GM19468 (cell line): ENCODE data around the gene PHYKPL.
"Not testable (repeated sequence)": the region's sequence is repeated elsewhere in the genome, so short reads cannot be mapped to it uniquely, and the experiment has no call there.

Source experiments
- ATAC-seq: cut with Tn5 transposase; IDR thresholded peaks from one replicate; pipeline ENCODE4 v1.9.1; 2021; ENCODE audit warnings: mild to moderate bottlenecking, moderate library complexity, moderate number of reproducible peaks; ENCODE audit not compliant: unreplicated experiment; ENCODE audit errors: extremely low read depth

The PHYKPL gene

DNA sequence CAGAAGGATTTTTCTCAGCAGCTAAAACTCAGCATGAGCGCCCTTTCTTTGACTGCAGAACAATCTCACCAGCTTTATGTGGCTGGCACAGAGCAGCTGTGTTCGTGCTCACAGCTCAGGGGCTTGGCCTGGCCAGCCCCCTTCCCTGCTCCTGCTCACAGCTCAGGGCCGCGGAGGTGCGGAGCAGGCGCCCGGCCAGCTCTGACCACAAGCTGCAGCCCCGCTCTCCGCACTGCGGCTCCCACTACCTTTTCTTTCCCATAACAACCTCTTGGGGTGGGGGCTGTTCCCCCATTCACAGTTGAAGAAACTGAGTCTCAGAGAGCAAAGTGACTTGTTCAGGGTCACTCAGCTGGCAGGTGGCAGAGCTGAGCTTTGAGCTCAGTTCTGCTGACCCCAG is 34.0 kb upstream of the PHYKPL start:
- no peak for ATAC-seq

DNA sequence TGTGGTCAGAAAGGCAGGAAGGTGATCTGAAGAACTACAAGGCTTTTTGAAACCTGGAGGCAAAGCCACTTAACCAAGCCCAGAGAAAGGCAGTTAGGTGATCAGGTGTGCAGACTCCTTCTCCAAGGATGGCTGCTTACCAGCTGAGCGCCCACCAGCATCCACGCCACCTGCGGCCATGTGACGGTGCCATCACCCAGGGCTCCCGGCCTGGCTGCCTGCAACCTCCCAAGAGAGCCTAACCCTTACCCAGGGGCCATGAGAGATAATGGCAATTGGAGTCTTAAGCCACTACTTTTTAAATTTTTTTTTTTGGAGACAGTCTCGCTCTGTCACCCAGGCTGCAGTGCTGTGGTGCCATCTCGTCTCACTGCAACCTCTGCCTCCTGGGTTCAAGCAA is 33.1 kb upstream of the PHYKPL start:
- ATAC-seq = no peak

DNA sequence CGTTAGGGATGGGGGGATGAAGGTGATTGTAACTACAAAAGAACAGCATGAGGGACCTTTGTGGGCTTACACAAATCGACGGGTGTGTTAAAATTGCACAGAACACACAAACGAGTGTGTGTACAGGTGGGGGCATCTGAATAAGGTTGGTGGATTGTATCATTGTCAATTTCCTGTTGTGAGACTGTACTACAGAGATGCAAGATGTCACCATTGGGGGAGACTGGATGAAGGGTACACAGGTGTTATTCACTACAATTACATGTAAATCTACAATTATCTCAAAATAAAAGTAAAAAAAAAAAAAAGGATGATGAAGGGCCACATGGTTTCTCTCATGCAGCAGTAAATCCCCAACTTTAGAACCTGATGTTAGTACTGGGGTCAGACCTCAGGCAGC is 31.4 kb upstream of the PHYKPL start:
- ATAC-seq = no peak

DNA sequence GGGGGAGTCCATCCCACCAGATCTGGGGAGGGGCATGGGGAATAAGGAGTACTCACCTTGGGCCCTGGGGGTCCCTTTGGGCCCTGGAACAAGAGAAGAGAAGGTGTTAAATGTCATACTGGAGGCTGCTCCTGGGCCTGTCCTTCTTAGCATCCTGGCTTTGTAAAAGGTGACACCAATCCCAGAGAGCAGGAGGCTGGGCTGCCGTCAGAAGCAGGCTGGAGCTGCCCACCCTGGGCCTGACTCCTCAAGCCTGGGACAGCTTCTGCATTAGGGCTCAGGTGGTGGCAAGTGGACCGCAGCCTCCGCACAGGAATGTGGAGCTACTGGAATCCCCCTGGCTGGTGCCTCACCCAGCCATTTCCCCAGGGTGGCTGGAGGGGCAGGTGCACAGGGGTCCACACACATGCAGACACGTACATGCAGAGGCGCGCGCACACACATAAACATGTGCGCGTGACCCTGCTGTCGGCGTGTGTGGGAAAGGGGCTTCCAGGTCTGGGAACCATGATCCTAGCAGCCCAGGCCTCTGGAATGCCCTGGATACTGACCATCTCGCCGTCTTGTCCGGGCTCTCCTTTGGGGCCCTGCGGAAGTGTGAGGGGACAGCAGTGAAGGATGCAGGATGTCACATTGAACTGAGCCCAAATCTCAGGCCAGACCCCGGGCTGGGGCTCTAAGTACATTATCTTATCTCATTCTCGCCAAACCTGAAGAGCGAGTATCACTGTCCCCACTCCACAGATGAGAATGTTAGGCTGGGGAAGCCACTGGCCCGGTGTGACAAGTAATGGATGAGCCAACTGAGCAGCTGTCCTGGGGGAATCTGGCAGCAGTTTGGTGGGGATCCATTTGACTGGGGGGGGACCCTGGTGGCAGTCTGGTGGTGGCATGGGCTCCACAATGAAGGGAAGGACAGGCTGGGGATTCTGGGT is 29.3 kb upstream of the PHYKPL start:
- ATAC-seq = no peak

DNA sequence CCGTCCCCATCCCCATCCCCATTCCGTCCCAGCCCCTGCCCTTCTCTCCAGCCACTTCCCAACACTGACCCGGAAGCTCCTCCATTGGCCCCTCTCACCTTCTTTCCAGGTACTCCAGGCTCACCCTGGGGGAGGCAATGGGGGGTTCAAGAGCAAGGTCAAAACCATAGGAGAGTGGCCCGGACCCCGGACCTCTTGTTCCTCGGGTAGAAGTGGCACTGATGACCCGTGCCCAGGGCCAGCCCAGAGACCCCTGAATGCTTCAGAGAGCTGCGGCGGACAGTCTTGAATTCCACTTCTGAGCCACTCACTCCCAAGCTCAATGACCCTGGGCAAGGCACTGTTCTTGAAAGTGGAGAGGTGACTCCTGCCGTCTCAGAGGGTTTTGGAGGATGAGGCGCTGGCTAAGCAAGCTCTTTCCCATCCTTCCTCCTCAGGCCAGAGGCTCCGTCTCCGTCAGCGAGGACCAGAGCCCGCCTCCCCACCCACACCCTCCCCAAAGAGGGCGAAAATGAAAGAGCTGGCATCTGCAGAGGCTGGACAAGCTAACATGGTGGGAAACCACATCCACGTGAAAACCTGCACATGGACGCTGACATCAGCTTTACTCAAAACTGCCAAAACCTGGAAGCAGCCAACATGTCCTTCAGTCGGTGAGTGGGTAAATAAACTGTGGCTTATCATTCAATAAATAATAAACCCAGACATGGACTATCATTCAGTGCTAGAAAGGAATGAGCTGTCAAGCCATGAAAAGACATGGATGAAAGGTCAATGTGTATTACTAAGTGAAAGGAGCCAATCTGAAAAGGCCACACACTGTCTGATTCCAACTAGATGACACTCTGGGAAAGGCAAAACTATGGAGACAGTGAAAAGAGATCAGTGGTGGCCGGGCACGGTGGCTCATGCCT is 27.3 kb upstream of the PHYKPL start:
- ATAC-seq = no peak

DNA sequence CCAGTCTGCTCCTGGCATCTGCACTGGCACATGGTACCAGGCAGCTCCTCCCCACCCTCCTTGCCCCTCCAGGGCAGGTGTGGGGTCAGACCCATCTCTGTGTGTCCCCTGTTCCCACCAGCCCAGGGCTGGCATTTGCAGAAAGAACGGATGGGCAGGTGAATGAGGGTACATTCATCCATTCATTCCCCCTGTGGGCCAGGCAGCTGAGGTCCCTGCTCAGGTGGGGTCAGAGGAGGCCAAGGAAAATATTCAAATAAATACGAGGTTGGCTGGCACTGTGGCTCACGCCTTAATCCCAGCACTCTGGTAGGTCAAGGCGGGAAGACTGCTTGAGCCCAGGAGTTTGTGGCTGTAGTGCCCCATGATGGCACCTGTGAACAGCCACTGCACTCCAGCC is 25.0 kb upstream of the PHYKPL start:
- no peak for ATAC-seq

DNA sequence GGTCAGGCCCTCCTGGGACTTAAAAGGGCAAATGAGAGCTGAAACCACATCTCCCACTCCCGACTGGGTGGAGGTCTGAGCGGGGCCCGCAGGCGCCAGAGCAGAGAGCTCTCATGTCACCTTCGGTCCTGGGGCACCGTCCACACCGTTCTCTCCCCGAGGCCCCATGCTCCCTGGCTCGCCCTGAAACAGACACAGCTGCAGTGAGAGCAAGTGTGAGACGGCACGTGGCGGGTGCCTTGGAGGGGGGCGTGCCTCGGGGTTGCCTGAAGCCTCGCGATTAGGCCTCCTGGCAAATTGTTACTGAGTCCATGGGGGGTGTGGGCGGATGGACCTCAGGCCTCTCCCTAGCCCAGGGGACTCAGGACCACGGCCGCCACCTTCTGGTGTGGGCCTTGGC is 24.1 kb upstream of the PHYKPL start:
- no peak for ATAC-seq

DNA sequence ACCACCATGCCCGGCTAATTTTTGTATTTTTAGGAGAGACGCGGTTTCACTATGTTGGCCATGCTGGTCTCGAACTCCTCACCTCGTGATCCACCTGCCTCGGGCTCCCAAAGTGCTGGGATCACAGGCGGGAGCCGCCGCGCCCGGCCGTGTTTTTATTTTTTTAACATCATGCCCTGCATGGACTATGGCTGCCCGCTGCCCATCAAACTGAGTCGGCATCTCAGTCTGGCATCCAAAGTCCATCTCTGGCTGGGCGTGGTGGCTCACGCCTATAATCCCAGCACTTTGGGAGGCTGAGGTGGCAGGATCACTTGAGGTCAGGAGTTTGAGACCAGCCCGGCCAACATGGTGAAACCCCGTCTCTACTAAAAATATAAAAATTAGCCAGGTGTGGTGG is 21.0 kb upstream of the PHYKPL start:
- ATAC-seq = not testable (repeated sequence)

DNA sequence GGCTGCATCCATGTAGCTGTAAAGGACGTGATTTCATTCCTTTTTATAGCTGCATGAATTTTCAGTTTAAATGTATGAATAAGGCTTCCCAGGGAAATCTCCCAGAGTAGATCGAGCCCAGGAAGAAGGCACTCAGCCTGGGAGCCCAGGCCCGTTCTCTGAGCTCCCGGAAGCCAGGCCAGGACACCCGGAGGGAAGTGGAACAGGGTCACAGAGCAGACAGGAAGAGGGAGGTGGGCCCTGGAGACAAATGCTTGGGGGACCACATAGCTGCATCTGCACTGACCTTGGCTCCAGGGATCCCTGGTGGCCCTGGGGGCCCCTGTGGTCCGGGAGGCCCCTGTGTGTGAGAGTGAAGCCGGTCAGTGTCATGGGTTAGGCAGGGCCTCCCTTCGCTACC is 19.7 kb upstream of the PHYKPL start:
- no peak for ATAC-seq

DNA sequence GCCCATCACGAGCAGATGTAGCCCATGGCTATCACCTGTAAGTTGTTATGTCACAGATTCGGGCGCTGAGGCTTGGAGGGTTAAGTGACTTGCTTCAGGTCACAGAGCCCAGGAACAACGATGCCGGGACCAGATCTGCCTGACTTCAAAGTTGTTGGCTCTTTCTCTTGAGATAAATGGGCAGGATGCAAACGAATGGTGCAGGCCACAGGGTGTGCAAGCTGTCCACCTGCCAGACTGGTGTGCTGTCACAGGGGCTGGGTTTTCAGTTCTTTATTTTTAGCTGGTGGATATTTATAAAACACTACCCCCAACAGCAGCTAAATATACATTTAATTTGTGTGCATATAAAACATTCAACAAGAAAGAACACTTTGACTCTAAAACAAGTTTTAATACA is 17.7 kb upstream of the PHYKPL start:
- ATAC-seq = no peak

DNA sequence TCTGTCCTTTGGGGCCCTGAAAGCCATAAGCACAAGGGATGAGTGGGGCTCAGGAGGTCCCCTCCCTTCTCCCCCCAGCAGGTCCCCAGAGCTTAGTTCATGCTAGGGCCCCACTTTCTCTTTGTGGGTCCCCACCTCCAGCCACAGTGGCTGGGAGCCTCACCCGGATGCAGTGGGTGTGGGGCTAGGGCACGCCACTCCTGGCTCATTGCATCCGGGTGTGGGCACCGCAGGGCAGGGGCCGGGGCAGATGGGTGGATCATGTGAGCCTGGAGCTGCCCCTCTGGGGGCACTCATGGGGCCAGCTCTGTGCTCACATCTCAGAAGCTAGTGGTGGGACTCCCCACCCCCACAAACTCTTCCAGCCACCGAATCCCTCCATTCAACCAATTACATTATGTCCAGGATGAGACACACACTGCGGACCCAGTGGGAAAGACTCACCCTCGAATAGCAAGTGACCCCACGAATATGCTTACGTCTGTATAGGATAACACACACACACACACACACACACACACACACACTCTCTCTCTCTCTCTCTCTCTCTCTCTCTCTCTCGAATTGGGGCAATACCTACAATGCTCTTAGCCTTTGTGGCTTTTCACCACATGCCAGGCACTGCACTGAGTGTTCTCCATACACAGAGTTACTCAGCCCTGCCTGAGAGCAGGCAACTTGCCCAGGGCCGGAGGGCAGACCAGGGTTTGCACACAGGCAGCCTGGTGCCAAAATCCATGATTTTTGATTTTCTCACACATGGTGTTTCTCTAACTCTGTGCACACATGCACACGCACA is 16.8 kb upstream of the PHYKPL start:
- no peak for ATAC-seq

DNA sequence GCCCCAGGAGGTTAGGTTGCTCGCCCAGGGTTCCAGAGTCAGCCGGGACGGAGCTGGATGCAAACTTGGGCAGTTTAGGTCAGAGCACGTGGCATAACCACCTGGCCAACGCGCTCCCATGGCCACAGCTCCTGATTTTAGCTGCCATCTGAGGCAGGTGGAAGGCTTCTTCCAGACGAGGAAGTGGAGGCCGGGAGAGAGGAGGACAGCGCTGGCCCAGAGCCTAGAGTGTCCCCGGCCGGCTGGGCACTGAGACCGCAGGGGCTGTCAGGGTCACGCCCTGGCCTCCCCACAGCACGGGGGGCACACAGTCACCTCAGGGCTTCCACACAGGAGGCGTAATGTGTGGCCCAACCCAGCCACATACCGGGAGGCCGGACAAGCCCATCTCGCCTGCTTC is 16.1 kb upstream of the PHYKPL start:
- ATAC-seq = no peak

DNA sequence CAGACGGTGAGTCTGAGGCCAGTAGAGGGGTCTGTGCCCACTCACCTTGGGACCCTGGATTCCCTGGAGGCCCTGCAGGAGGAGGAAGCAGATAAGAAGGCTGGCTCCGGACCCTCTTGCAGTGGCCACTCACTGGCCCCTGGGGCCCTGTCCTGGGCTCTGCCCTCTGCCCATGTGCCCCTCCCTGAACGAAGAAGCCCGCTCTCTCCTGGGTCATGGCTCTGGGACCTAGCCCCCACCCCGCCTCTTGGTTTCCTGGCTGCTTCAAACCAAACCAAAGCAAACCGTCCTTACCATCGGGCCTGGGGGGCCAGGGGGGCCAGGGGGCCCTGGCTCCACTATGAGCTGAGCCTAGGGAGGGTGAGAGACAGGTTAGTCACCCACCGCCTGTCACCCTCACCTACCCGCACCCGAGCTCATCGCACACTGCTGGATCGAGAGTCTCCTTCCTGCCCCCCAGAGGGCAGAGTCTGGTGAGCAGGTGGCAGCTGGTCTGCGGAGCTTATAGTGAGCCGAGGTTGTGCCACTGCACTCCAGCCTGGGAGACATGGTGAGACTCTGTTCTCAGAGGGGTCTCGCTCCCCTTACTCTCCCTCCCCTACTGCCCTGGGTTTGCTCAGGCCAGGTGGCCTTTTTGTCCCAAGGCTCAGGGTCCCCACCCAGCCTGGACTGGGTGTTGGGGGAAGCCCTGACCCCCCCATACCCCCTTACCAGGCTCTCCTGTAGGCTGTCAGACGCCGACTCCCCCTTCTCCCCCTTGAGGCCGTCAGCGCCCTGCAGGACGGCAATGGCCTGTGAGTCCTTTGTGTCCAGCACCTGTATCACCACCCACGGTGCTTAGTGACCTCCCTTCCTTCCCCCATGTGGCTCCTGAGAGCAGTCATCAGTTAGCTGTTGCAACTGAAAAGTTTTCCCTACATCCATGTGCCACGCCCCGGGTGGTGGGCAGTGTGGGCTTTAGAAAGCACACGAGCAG is 15.2 kb upstream of the PHYKPL start:
- no peak for ATAC-seq

DNA sequence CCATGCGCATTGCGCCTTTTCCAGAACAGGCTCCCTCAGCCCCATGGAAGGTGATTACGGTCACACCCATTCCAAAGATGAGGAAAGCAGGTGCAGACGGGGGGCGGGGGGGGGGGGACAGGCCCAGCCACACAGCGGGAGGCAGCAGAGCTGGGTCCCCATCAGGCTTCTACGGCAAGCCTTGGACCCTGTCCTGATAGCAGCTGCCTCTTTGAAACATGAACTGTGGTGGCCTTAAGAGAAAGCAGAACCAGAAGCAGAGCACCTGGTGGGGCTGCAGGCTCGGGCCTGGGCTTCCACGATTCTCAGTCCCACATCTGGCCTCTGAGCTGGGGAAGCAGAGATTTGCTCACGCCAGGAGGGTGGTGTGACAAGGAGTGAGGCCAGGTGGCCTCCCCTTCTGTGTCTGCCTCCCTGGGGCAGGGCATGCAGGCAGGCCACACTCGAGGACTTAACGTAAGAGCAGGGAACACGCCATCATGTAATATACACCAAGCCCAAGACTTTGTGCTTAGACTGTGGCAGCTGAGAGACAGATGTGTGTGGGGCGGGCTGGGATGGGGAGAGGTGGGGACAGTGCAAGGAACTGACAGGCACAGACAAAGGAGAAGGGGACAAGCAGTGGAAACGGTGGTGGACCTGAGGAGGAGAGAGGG is 14.2 kb upstream of the PHYKPL start:
- no peak for ATAC-seq

DNA sequence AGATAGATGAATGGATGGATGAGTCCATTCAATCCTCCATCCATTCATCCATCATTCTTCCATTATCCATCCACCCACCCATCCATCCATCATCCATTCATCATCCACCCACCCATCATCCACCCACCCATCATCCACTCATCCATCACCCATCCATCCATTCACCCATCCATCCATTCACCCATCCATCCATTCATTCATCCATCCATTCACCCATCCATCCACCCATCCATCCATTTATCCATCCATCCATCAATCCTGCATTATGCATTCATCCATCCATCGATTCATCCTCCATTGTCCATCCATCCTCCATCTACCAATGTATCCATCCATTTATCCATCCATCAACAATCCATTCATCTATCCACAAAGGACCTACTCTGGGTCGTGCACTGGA is 12.8 kb upstream of the PHYKPL start:
- ATAC-seq = no peak

DNA sequence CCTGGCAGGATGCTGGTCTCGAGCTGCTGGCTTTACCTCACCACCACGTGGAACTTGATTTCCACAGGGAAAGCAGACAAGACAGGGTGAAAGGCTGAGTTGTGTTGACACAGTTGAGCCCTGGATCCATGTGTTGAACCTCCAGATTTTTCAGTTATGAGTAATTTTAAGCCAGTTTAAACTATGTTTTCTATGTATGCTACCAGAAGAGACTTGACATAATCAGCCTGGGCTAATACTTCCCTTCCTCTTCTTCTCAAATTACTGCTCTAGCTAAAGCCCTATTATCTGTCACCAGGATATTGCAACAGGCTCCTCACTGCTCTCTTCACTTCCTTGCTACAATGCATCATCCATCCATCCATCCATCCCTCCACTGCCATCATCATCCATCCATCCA is 12.0 kb upstream of the PHYKPL start:
- ATAC-seq = no peak

DNA sequence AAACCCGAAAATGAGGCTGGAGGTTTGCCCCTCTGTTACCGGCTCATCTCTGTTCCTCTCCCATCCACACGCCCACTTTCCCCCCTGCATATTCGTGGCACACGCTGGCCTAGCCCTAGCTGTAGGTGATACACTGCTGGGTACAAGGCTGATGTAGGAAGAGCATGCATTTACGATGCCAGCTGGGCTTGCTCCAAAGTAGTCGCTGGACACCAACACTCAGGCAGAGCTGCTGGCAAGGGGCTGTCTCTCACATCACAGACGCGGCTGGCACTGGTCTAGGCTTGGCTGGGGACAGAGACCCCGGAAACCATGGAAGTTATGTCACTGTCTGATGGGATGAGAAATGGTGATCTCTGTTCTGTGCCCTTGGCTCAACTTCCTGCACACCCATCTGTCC is 9.8 kb upstream of the PHYKPL start:
- no peak for ATAC-seq

DNA sequence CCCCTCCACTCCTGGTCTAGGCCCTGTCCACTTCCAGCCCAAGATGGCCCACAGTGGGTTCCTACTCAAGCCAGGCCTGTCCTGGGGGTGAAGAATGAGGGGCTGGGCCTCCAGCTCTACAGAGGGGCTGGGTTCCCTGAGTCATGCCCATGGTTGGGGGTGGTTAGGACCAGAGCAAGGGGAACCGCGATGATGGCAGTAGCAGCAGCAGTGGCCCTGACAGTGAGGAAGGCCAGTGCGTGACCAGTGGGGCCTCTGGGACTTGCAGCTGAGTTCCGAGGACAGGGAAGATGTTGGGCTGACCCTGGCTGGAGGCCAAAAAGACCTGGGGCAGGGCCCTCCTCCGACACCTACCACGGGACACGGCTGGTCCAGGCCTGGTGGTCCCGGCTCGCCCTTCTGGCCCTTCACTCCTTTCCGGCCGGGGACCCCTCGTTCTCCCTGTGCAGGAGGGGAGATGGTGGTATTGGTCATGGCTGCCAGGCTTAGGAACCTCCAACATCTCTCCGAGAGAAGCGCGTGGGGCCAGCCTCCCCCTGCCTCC is 9.2 kb upstream of the PHYKPL start:
- ATAC-seq = no peak
